SK-N-MC (cell line): ENCODE measurements around the gene ST6GALNAC3.

Experiments used
- EZH2 ChIP-seq: fragments of 200-600 bp; sonication (generic); IDR thresholded peaks from one replicate; pipeline ENCODE4 v1.6.1; 2017; ENCODE audit warnings: antibody characterized with exemption
- FOXP2 ChIP-seq: optimal IDR thresholded peaks from 2 replicates; pipeline ENCODE3; 2011; ENCODE audit warnings: mild to moderate bottlenecking, moderate library complexity; ENCODE audit not compliant: insufficient read depth; ENCODE audit errors: extremely low read length, control extremely low read depth
- POLR2AphosphoS5 ChIP-seq: IDR thresholded peaks from 2 replicates; pipeline ENCODE4 v1.6.1; 2012; ENCODE audit warnings: mild to moderate bottlenecking, low read depth, low read length, borderline replicate concordance

DNA sequence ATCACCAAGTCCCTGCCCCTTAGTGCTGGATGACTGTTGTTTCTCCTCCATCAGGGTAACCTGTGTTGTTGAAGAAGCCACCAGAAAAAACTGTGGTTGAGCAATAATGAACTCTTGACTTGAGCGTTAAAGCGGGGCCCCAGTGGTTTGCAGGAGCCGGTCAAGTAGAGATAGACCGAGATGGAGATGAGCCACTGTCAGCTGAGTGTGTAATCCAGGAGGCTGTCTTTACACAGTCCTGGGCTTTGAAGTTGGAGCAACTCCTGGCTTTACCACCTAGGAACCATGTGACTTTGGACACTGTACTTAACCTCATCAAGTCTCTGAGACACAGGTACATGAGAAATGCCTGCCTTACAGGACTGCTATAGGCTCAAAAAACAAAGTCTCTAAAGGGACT lies 158.1 kb downstream of the ST6GALNAC3 start:
- TF ChIP-seq POLR2AphosphoS5: no peak
- no peak for TF ChIP-seq EZH2
- TF ChIP-seq FOXP2: no peak
